Ascending aorta (tissue), 2 donors: Measurements from ENCODE around the gene ALPP. TPM values are rescaled to one million over a fixed set of nuclear protein-coding genes. Genes with fewer than 3 reads are reported as not detected.

Experiments
- DNase-seq, 2 donors: peaks; one replicate each; pipeline ENCODE4 v3.0.0-alpha.2; 2019; ENCODE audit warnings: low spot score in 2 of 2
- H3K27ac ChIP-seq, 2 donors: fragments of 200-600 bp; sonication (generic); one replicate each; pipeline ENCODE4 v1.5.1; 2016 to 2017; ENCODE audit warnings: mild to moderate bottlenecking in 1 of 2
- H3K27me3 ChIP-seq: fragments of 200-600 bp; sonication (generic); one replicate; pipeline ENCODE4 v1.5.1; 2017
- H3K36me3 ChIP-seq, 2 donors: fragments of 200-600 bp; sonication (generic); one replicate each; pipeline ENCODE4 v1.5.1; 2016
- H3K4me1 ChIP-seq, 2 donors: fragments of 200-600 bp; sonication (generic); one replicate each; pipeline ENCODE4 v1.5.1; 2016 to 2017; ENCODE audit warnings: mild to moderate bottlenecking in 1 of 2
- H3K4me3 ChIP-seq, 2 donors: fragments of 200-600 bp; sonication (generic); one replicate each; pipeline ENCODE4 v1.5.1; 2016 to 2017; ENCODE audit warnings: mild to moderate bottlenecking in 1 of 2
- H3K9me3 ChIP-seq, 2 donors: fragments of 200-600 bp; sonication (generic); one replicate each; pipeline ENCODE4 v1.5.1; 2016
- CTCF ChIP-seq, 3 experiments: fragments of 200-600 bp in 2 of 3; fragments of 450-650 bp in 1 of 3; sonication (generic) in 2 of 3; IDR thresholded peaks; one replicate each; pipeline ENCODE4 v1.5.1; 2016 to 2019; ENCODE audit warnings: antibody characterized with exemption in 3 of 3, mild to moderate bottlenecking in 1 of 3, moderate library complexity in 1 of 3
- intact Hi-C: fragments of 100-400 bp; cut with DNase I; formaldehyde crosslinking; loops from one replicate; pipeline ENCODE4 v1.15.1; 2023
- total RNA-seq: library from RNA; depleted of rRNA; stranded (reverse); fragments of >200 nt; gene quantifications from one replicate; pipeline ENCODE4 v1.1.0, GENCODE V29; 2016

ALPP gene
- total RNA-seq, 1 donor from 2014 or later: not detected

DNA sequence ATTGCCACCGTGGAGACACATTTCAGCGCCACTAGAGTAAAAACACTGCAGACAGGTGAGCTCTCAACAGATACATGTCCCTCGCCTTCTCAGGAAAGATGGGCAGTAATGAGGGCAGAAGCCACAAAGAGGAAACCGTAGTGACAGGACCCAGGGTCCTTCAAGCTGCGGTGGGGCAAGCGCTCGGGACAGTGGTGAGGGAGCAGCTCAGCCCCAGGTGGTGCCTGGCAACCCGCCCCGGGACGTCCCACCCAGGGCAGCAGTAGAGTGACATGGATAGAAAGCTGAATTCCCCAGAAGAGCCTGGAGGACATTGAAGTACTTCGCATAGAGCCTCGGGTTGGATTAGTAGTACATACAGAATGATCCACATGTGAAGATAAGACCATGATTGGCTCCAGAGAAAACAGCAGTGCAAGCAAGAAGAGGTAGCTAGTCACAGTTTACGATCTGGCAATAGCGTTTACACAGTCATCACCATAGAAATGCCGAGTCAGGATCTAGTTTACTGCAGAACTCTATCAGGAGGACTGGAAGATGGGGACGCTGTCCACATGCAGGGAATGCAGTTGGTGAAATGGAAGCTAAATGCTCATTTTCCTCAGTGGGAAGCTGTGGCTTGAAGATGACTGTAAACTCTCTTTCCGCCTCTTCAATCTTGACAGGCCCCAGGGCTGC is 37.4 kb upstream of the ALPP start:
- Histone ChIP-seq H3K27me3 (no peaks in the 10 kb centered on the region), H3K27ac (no peak overlapping the region), H3K4me3 (no peak overlapping the region), H3K36me3 (peaks cover 1 to 12% of the 10 kb centered on the region in 2 donors), H3K4me1 (no peaks in the 10 kb centered on the region), H3K9me3 (peaks cover 0 to 19% of the 10 kb centered on the region in 2 donors)
- intact Hi-C loops: no loop called here
- no peak for DNase-seq
- no peak for TF ChIP-seq CTCF (IDR thresholded peaks at IDR 0.05)

GRCh38 chr2:232341739-232342126 is 36.8 kb upstream of the ALPP start:
- Histone ChIP-seq H3K36me3 (peaks cover 0 to 6% of the 10 kb centered on the region in 2 donors), H3K4me3 (no peak overlapping the region), H3K9me3 (peaks cover 0 to 19% of the 10 kb centered on the region in 2 donors), H3K27ac (no peak overlapping the region), H3K4me1 (no peaks in the 10 kb centered on the region), H3K27me3 (no peaks in the 10 kb centered on the region)
- DNase-seq: no peak
- intact Hi-C loops: no loop called here
- TF ChIP-seq CTCF (IDR thresholded peaks at IDR 0.05): no peak

DNA sequence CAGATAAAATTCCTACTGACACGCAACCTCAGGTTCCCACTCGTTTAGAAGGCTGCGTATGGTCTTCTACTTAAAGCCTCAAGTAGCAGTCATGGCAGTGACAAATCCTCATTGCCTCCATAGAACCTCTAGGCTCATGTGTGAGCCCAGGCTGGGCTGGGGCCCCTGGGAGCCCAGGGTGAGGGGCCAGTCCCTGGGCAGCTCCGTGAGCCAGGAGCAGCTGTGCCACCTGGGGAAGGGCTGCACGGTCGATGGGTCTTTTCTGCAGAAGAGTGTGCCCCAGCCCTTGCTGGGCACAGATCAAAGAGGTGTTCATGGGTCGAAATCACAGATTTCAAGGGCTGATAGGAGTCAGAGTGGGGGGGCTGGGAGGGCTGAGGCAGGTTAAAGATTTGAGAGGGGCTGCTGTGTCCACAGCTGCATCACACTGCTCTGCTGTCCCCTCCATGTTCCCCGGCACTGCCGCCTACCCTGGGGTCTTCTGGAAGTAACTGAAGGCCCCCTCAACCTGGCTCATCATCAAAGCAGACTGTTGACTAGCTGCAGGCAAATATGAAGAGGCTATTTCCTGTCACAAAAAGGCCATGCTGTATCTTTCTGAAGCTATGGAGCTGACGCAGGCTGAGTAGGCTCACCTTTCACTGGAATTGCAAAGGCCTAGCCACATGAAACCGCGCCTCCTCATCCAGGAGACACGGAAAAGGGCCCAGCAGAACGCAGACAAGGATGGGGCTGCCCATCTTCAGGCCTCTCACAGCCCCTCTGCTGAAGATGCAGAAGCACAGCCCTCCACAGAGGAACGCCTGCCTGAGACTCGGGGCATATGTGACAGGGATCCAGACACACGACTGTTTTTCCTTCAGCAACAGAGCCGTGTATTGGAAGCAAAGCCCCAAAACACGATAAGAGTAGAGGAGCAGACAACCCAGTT is 35.7 kb upstream of the ALPP start:
- no peak for DNase-seq
- Histone ChIP-seq H3K27me3 (no peaks in the 10 kb centered on the region), H3K4me3 (no peak overlapping the region), H3K27ac (no peak overlapping the region), H3K9me3 (peaks cover 0 to 19% of the 10 kb centered on the region in 2 donors), H3K36me3 (no peaks in the 10 kb centered on the region), H3K4me1 (no peaks in the 10 kb centered on the region)
- intact Hi-C loops: no loop called here
- TF ChIP-seq CTCF (IDR thresholded peaks at IDR 0.05): no peak

- Histone ChIP-seq H3K9me3 (peaks cover 0 to 19% of the 10 kb centered on the region in 2 donors), H3K4me1 (no peaks in the 10 kb centered on the region), H3K36me3 (no peaks in the 10 kb centered on the region), H3K27ac (no peak overlapping the region), H3K27me3 (no peaks in the 10 kb centered on the region), H3K4me3 (no peak overlapping the region)
- no peak for TF ChIP-seq CTCF (IDR thresholded peaks at IDR 0.05)
- DNase-seq: no peak
- intact Hi-C loops: no loop called here
These were observed 34.7 kb upstream of the ALPP start for GRCh38 chr2:232343821-232344220.

DNA sequence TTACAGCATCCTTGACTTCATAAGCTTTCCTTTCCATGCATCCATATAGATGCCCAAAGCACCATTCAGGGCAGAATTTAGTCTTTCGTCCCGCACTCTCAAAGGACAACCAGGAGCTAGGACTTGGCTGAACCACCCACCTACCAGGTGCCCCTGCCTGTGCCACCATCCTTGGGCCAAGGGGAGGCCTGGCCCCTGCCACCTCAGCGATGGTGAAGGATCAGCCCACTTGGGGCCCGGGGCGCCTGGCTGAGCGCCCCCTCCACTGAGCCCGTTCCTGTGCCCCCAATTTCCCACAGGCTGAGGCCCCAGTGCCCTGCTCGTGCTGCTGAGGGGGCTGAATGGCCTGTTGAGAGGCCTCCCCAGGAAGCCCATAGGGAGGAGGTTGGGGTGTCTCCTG is 33.3 kb upstream of the ALPP start:
- H3K27me3 ChIP-seq: no peaks in the 10 kb centered on the region
- H3K9me3 ChIP-seq: peaks cover 0 to 12% of the 10 kb centered on the region in 2 donors
- H3K36me3 ChIP-seq: no peaks in the 10 kb centered on the region
- DNase-seq: no peak
- no peak overlapping the region for H3K27ac ChIP-seq
- no peak overlapping the region for H3K4me3 ChIP-seq
- H3K4me1 ChIP-seq: no peaks in the 10 kb centered on the region
- intact Hi-C loops: no loop called here
- no peak for TF ChIP-seq CTCF (IDR thresholded peaks at IDR 0.05)
